ENCODE data around the gene HTD2. TPM values are rescaled to one million over a fixed set of nuclear protein-coding genes. Genes with fewer than 3 reads are reported as not detected.
"Not testable (repeated sequence)": the region's sequence is repeated elsewhere in the genome, so short reads cannot be mapped to it uniquely, and the experiment has no call there.

HTD2 gene
- total RNA-seq, 1 experiment from 2014 or later, result 7.4 TPM

DNA sequence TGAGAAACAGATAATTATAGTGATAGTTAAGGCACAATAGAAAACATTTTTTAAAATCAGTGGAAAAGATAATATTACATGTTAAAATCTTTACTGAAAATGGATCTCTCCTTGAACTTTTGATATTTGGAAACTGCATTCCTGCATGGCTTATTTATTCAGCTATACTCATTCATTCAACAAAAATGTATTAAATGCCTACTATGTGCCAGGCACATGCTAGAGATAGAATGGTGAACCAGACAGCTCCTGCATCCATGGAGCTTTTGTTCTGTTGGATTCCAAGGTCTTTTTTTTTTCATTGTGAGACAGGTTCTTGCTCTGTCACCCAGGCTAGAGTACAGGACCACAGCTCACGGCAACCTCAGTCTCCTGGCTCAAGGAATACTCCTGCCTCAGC, 30.9 kb downstream of the HTD2 start:
- no TSS peak for BruUV-seq (replicated peaks)
- no peak overlapping the region for H3K4me2 ChIP-seq
- ChIA-PET CTCF (no interaction called here), POLR2A (ENCODE audit: unreplicated experiment) (no interaction called here)
- DNase-seq, result no peak
- intact Hi-C loops (cut with micrococcal nuclease; ENCODE audit: unreplicated experiment), result no loop called here
- TF ChIP-seq, protein P1, sequence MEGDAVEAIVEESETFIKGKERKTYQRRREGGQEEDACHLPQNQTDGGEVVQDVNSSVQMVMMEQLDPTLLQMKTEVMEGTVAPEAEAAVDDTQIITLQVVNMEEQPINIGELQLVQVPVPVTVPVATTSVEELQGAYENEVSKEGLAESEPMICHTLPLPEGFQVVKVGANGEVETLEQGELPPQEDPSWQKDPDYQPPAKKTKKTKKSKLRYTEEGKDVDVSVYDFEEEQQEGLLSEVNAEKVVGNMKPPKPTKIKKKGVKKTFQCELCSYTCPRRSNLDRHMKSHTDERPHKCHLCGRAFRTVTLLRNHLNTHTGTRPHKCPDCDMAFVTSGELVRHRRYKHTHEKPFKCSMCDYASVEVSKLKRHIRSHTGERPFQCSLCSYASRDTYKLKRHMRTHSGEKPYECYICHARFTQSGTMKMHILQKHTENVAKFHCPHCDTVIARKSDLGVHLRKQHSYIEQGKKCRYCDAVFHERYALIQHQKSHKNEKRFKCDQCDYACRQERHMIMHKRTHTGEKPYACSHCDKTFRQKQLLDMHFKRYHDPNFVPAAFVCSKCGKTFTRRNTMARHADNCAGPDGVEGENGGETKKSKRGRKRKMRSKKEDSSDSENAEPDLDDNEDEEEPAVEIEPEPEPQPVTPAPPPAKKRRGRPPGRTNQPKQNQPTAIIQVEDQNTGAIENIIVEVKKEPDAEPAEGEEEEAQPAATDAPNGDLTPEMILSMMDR (conservative IDR thresholded peaks at IDR 0.05), result no peak
- TF ChIP-seq EZH2 (IDR thresholded peaks at IDR 0.05; ENCODE audit: low read depth), result no peak
- H3K27ac ChIP-seq, result no peak overlapping the region
- H3K27me3 ChIP-seq (ENCODE audit: insufficient read depth, low read depth), result no peaks in the 10 kb centered on the region
- H2AFZ ChIP-seq, result no peak overlapping the region
- peaks cover 30% of the 10 kb centered on the region for H3K4me1 ChIP-seq (replicated peaks; ENCODE audit: insufficient read depth)
- peaks cover 19% of the 10 kb centered on the region; the same call in 1 of the 2 replicates for H3F3A ChIP-seq (ENCODE audit: insufficient read depth, low read depth)
- H3K9me2 ChIP-seq (ENCODE audit: insufficient read depth), result no peaks in the 10 kb centered on the region; the same call in 1 of the 2 replicates
- H3K79me2 ChIP-seq (ENCODE audit: low read depth), result 0 out of 2 replicates have a peak, but pooled peaks cover 4% of the 10 kb centered on the region
- H4K20me1 ChIP-seq (ENCODE audit: insufficient read depth), result no peaks in the 10 kb centered on the region
- no peaks in the 10 kb centered on the region for H3K9me3 ChIP-seq (ENCODE audit: insufficient read depth, low read depth)
- H3K36me3 ChIP-seq (ENCODE audit: low read depth), result no peaks in the 10 kb centered on the region
- H3K4me3 ChIP-seq, result no peak overlapping the region

DNA sequence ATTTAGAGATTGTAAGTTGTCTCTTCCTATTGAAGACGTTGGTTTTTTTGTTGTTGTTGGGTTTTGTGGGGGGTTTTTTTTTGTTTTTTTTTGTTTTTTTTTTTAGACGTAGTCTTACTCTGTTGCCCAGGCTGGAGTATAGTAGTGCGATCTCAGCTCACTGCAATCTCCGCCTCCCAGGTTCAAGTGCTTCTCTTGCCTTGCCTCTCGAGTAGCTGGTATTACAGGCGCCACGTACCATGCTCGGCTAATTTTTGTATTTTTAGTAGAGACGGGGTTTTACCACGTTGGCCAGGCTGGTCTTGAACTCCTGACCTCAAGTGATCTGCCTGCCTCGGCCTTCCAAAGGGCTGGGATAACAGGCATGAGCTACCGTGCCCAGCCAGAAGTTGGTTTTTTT, 32.8 kb downstream of the HTD2 start:
- H3K4me2 ChIP-seq; BruUV-seq (replicated peaks); intact Hi-C loops (cut with micrococcal nuclease; ENCODE audit: unreplicated experiment); H3K9me3 ChIP-seq (ENCODE audit: insufficient read depth, low read depth); H3K27me3 ChIP-seq (ENCODE audit: insufficient read depth, low read depth); CTCF ChIA-PET; H3K9me2 ChIP-seq (ENCODE audit: insufficient read depth); DNase-seq; POLR2A ChIA-PET (ENCODE audit: unreplicated experiment); H3K4me3 ChIP-seq; H3K27ac ChIP-seq; H3K36me3 ChIP-seq (ENCODE audit: low read depth); H3K79me2 ChIP-seq (ENCODE audit: low read depth); H2AFZ ChIP-seq; H4K20me1 ChIP-seq (ENCODE audit: insufficient read depth): not testable (repeated sequence)
- Histone ChIP-seq H3F3A (ENCODE audit: insufficient read depth, low read depth) (peaks cover 13% of the 10 kb centered on the region; the same call in 1 of the 2 replicates), H3K4me1 (replicated peaks; ENCODE audit: insufficient read depth) (peaks cover 24% of the 10 kb centered on the region)

DNA sequence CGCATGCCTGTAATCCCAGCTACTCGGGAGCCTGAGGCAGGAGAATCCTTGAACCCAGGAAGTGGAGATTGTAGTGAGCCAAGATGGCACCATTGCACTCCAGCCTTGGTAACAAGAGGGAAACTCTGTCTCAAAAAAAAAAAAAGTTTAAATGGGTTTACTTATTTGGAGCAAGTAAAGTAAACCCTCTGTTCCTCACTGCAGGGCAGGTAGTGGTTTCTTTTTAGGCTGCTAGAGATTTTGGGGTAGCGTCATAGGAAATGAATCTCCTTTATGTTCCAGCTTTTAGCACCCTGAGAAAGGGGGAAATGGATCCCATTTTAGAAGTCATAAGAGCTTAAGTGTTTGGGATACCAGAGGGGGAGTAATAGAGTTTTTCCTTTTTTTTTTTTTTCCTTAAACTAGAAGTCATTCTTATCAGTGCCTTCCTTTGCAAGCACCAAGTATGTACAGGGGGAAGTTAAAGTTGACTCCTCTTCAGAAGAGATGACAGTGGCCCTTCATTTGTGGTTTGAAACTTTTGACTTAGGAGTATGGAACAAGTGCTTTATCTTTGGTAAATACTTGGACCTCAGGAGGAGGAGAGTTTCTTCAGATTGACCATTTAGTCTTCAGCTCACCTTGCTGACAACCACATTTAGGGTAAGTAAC, 34.4 kb downstream of the HTD2 start:
- Histone ChIP-seq H4K20me1 (ENCODE audit: insufficient read depth) (no peaks in the 10 kb centered on the region), H3K27ac (no peak overlapping the region), H3K9me2 (ENCODE audit: insufficient read depth) (no peaks in the 10 kb centered on the region; the same call in 1 of the 2 replicates), H3K27me3 (ENCODE audit: insufficient read depth, low read depth) (no peaks in the 10 kb centered on the region), H3K4me2 (no peak overlapping the region), H3K9me3 (ENCODE audit: insufficient read depth, low read depth) (no peaks in the 10 kb centered on the region), H3F3A (ENCODE audit: insufficient read depth, low read depth) (peaks cover under 1% of the 10 kb centered on the region; the same call in 1 of the 2 replicates), H3K4me1 (replicated peaks; ENCODE audit: insufficient read depth) (peaks cover 9% of the 10 kb centered on the region), H2AFZ (no peak overlapping the region), H3K79me2 (ENCODE audit: low read depth) (0 out of 2 replicates have a peak, but pooled peaks cover 4% of the 10 kb centered on the region), H3K4me3 (no peak overlapping the region), H3K36me3 (ENCODE audit: low read depth) (no peaks in the 10 kb centered on the region)
- DNase-seq, result no peak
- ChIA-PET CTCF (no interaction called here), POLR2A (ENCODE audit: unreplicated experiment) (no interaction called here)
- no peak for TF ChIP-seq EZH2 (IDR thresholded peaks at IDR 0.05; ENCODE audit: low read depth)
- TF ChIP-seq, protein P1 (conservative IDR thresholded peaks at IDR 0.05), result no peak
- BruUV-seq (replicated peaks), result no TSS peak
- intact Hi-C loops (cut with micrococcal nuclease; ENCODE audit: unreplicated experiment), result no loop called here

DNA sequence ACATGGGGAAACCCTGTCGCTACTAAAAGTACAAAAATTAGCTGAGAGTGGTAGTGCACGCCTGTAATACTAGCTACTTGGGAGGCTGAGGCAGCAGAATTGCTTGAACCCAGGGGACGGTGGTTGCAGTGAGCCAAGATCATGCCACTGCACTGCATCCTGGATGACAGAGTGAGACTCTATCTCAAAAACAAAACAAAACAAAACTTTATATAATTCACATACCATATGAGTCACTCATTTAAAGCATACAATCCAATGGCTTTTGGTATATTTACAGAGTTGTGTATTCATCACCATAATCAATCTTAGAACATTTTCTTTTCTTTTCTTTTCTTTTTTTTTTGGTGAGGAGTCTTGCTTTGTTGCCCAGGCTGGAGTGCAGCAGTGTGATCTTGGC, 35.1 kb downstream of the HTD2 start:
- Histone ChIP-seq H4K20me1 (ENCODE audit: insufficient read depth) (no peaks in the 10 kb centered on the region), H3K27ac (no peak overlapping the region), H3K79me2 (ENCODE audit: low read depth) (0 out of 2 replicates have a peak, but pooled peaks cover under 1% of the 10 kb centered on the region), H3F3A (ENCODE audit: insufficient read depth, low read depth) (no peaks in the 10 kb centered on the region; the same call in 1 of the 2 replicates), H3K4me3 (no peak overlapping the region), H3K9me3 (ENCODE audit: insufficient read depth, low read depth) (no peaks in the 10 kb centered on the region), H3K9me2 (ENCODE audit: insufficient read depth) (no peaks in the 10 kb centered on the region; the same call in 1 of the 2 replicates), H3K27me3 (ENCODE audit: insufficient read depth, low read depth) (no peaks in the 10 kb centered on the region), H3K36me3 (ENCODE audit: low read depth) (no peaks in the 10 kb centered on the region), H3K4me1 (replicated peaks; ENCODE audit: insufficient read depth) (peaks cover 2% of the 10 kb centered on the region), H2AFZ (no peak overlapping the region), H3K4me2 (no peak overlapping the region)
- TF ChIP-seq, protein P1 (conservative IDR thresholded peaks at IDR 0.05), result no peak
- no peak for TF ChIP-seq EZH2 (IDR thresholded peaks at IDR 0.05; ENCODE audit: low read depth)
- no peak for DNase-seq
- no TSS peak for BruUV-seq (replicated peaks)
- ChIA-PET CTCF (no interaction called here), POLR2A (ENCODE audit: unreplicated experiment) (no interaction called here)
- intact Hi-C loops (cut with micrococcal nuclease; ENCODE audit: unreplicated experiment), result no loop called here

Measured in PC-9 (cell line).